Esophagus squamous epithelium (tissue), 4 donors: Measurements from ENCODE around the gene BACE2.

Experiments
- CTCF ChIP-seq, 6 experiments: fragments of 450-650 bp in 4 of 6; fragments of 200-600 bp in 2 of 6; sonication (generic) in 2 of 6; IDR thresholded peaks; one replicate each; pipeline ENCODE4 v1.5.1; 2016 to 2019; ENCODE audit warnings: antibody characterized with exemption in 6 of 6, mild to moderate bottlenecking in 4 of 6, moderate library complexity in 4 of 6
- POLR2A ChIP-seq, 4 donors: fragments of 450-650 bp; IDR thresholded peaks; one replicate each; pipeline ENCODE4 v1.6.1; 2017; ENCODE audit warnings: antibody characterized with exemption in 4 of 4, mild to moderate bottlenecking in 4 of 4, moderate library complexity in 3 of 4

- TF ChIP-seq POLR2A (IDR thresholded peaks at IDR 0.05) (no peak), CTCF (IDR thresholded peaks at IDR 0.05) (no peak)
Observed at GRCh38 chr21:41315726-41316125, 147.8 kb downstream of the BACE2 start.
